RWPE2 (cell line): ENCODE measurements around the gene PRKG1.

Source experiments
- ATAC-seq: fragments of 200-7000 bp; cut with Tn5 transposase; 3 replicates; pipeline ENCODE4 v1.9.1; 2021; ENCODE audit warnings: low read depth
- DNase-seq: peaks from one replicate; pipeline ENCODE4 v3.0.0-alpha.2; 2020; ENCODE audit warnings: low spot score
- H3K27ac ChIP-seq: fragments of 450-650 bp; 2 replicates; pipeline ENCODE4 v1.5.1; 2017; ENCODE audit warnings: mild to moderate bottlenecking; ENCODE audit not compliant: poor library complexity, severe bottlenecking
- H3K27me3 ChIP-seq: fragments of 250-450 bp; sonication (Bioruptor Pico); 2 replicates; pipeline ENCODE4 v1.5.1; 2021; ENCODE audit warnings: mild to moderate bottlenecking, moderate library complexity; ENCODE audit not compliant: insufficient read depth, poor library complexity, severe bottlenecking
- H3K36me3 ChIP-seq: fragments of 250-450 bp; sonication (Bioruptor Pico); 2 replicates; pipeline ENCODE4 v1.5.1; 2020; ENCODE audit warnings: low read depth, mild to moderate bottlenecking, moderate library complexity
- H3K4me1 ChIP-seq: fragments of 250-450 bp; sonication (Bioruptor Pico); 2 replicates; pipeline ENCODE4 v1.5.1; 2021; ENCODE audit warnings: mild to moderate bottlenecking, moderate library complexity; ENCODE audit not compliant: insufficient read depth, poor library complexity, severe bottlenecking
- H3K4me3 ChIP-seq: fragments of 250-450 bp; sonication (Bioruptor Pico); 2 replicates; pipeline ENCODE4 v1.5.1; 2021; ENCODE audit warnings: mild to moderate bottlenecking, moderate library complexity; ENCODE audit not compliant: severe bottlenecking
- H3K9me3 ChIP-seq: fragments of 250-450 bp; sonication (Bioruptor Pico); 2 replicates; pipeline ENCODE4 v1.5.1; 2021; ENCODE audit warnings: mild to moderate bottlenecking, moderate library complexity; ENCODE audit not compliant: severe bottlenecking
- TF ChIP-seq, protein P1 (sequence below): fragments of 450-650 bp; IDR thresholded peaks from one replicate; pipeline ENCODE4 v1.5.1; 2017; ENCODE audit warnings: mild to moderate bottlenecking, moderate library complexity; ENCODE audit not compliant: poor library complexity, severe bottlenecking

Gene PRKG1

DNA sequence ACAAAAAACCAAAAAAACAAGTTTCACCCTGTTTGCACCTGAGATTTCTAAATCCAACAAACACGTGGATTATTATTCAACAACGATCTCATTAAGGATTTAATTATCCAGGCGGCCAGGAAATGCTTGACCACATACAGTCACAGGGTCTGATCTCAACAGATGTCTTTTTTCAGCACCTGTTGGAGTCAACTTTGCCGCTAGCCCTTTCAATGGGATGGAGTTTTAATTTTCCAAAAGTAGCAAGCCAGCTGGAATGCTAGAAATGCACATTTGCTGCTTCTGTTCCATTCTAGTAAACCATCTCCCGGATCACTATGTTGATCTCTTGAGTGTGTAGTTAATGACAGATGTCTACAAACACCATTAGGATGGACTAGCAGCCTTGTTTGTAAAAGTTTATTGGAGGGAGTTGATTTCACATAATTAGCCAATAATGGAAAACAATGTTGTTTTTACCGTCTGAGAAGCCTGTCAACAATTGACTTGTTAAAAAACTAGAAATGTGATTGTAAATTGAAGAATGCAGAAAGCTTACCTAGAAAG lies 1175.6 kb downstream of the PRKG1 start:
- Histone ChIP-seq H3K27ac (no peak overlapping the region), H3K9me3 (no peaks in the 10 kb centered on the region), H3K36me3 (no peaks in the 10 kb centered on the region), H3K4me3 (no peak overlapping the region), H3K4me1 (peaks cover 15% of the 10 kb centered on the region), H3K27me3 (no peaks in the 10 kb centered on the region)
- no peak for ATAC-seq
- no peak for DNase-seq
- TF ChIP-seq, protein P1, sequence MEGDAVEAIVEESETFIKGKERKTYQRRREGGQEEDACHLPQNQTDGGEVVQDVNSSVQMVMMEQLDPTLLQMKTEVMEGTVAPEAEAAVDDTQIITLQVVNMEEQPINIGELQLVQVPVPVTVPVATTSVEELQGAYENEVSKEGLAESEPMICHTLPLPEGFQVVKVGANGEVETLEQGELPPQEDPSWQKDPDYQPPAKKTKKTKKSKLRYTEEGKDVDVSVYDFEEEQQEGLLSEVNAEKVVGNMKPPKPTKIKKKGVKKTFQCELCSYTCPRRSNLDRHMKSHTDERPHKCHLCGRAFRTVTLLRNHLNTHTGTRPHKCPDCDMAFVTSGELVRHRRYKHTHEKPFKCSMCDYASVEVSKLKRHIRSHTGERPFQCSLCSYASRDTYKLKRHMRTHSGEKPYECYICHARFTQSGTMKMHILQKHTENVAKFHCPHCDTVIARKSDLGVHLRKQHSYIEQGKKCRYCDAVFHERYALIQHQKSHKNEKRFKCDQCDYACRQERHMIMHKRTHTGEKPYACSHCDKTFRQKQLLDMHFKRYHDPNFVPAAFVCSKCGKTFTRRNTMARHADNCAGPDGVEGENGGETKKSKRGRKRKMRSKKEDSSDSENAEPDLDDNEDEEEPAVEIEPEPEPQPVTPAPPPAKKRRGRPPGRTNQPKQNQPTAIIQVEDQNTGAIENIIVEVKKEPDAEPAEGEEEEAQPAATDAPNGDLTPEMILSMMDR, result no peak

DNA sequence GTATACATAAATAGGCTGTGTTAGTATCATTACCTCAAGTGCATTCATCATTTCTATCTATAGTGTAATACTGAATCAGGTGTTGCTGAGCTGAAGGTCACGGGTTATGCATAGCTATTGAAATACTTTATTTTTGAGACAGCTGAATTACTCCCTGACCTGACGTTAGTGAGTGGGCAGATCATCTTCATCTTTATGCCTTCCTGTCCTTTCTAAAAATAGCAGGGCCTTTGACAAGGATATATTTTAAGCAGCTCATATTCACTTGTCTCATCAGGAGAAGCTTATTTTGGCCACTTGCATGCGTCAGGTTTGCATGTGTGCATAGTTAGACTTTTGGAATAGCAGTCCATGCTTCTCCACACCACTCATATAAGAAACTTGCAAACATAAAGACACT lies 1176.2 kb downstream of the PRKG1 start:
- Histone ChIP-seq H3K4me1 (peaks cover 15% of the 10 kb centered on the region), H3K4me3 (no peak overlapping the region), H3K9me3 (no peaks in the 10 kb centered on the region), H3K36me3 (no peaks in the 10 kb centered on the region), H3K27me3 (no peaks in the 10 kb centered on the region), H3K27ac (no peak overlapping the region)
- no peak for ATAC-seq
- TF ChIP-seq, protein P1, result no peak
- DNase-seq, result no peak

DNA sequence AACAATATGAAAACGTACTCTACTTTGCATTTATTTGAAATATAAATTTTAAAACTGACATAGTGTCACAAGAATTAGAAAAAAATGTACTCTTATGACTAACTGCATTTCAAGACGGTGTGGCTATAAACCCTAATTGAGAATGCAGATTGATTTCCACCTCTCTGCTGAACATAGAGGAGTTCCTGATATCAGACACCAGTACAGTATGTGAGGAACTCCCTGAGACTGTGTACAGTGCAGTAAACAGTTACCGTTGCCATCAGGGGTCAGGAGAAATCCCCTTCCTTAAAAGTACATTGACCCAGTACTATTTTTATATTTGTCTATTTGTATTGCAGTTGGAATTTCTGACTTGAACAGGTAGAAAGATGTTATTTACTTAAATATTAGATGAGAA lies 1178.0 kb downstream of the PRKG1 start:
- no peak overlapping the region for H3K27ac ChIP-seq
- DNase-seq (no peak), ATAC-seq (no peak)
- H3K9me3 ChIP-seq, result no peaks in the 10 kb centered on the region
- no peaks in the 10 kb centered on the region for H3K36me3 ChIP-seq
- H3K27me3 ChIP-seq, result no peaks in the 10 kb centered on the region
- peaks cover 13% of the 10 kb centered on the region for H3K4me1 ChIP-seq
- no peak overlapping the region for H3K4me3 ChIP-seq
- TF ChIP-seq, protein P1, result no peak

DNA sequence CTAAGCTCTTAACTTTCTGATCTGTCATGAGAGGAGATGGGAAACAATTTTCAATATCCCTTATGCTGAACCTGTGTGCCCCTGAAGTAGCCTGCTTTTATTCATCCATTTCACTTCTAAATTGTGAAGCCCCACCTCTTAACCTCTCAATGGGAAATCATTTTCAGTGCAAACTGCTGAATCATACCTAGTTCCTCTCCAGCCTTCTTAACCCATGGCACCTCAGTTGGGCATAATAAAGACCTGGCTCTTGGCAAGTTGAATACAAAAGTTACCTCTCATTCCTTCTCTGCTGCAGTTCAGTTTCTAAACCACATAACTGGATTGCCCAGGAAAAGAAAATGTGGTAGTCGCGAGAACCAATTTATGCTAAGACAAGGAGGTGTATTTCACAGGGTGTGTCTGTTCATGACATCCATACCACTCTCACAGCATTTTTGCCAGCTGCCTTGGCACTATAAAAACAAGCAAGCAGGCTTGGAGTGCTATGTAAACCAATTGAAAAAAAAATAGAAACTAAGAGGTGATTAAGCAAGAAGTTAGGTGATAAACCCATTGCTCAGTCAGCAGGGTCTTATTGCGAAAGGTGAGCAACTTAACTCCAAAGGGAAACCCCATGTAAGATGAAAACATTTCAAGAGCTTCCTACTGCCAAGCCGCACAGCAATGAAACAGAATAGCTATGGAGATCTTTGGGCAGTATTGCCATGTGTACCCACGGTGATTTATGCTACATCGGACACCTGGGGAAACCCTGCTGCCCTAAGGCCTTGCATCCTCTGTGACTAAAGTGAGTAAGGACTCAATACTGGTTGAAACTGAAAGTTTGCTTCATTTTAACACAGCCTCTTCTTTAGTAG lies 1182.8 kb downstream of the PRKG1 start:
- no peaks in the 10 kb centered on the region for H3K9me3 ChIP-seq
- TF ChIP-seq, protein P1, result no peak
- no peaks in the 10 kb centered on the region for H3K27me3 ChIP-seq
- no peak overlapping the region for H3K4me3 ChIP-seq
- no peak overlapping the region for H3K27ac ChIP-seq
- ATAC-seq, result peak; percentile 53; the same call in 2 of the 3 replicates
- no peak for DNase-seq
- no peaks in the 10 kb centered on the region for H3K36me3 ChIP-seq
- no peaks in the 10 kb centered on the region for H3K4me1 ChIP-seq

DNA sequence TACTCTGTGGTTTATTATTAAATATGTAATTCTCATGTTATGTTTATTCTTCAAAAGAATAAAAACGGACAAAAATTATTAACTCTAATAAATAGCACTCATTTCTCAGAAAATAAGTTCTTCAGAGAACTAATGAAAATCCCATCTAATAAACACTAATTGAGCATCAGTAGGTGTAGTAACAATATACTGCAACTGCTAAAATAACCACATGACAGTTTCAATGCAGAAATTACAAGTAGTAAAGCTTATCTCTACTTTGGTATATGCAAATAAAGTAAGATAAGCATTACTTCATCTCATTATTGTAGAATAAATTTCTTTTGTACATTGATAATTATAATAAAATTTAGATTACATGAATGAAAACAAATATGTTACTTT lies 1183.4 kb downstream of the PRKG1 start:
- ATAC-seq (no peak), DNase-seq (no peak)
- Histone ChIP-seq H3K9me3 (no peaks in the 10 kb centered on the region), H3K4me3 (no peak overlapping the region), H3K36me3 (no peaks in the 10 kb centered on the region), H3K4me1 (no peaks in the 10 kb centered on the region), H3K27ac (no peak overlapping the region), H3K27me3 (no peaks in the 10 kb centered on the region)
- TF ChIP-seq, protein P1, result no peak
